PC-3 (cell line): ENCODE data around the gene POLR1A. TPM values are rescaled to one million over a fixed set of nuclear protein-coding genes. Genes with fewer than 3 reads are reported as not detected.

Experiments used
- ATAC-seq: fragments of 200-7000 bp; cut with Tn5 transposase; 2 replicates; pipeline ENCODE4 v1.9.1; 2020; ENCODE audit warnings: mild to moderate bottlenecking, moderate library complexity
- BruUV-seq: library from RNA; stranded (reverse); fragments of 400-500 nt; replicated peaks from 2 replicates; lab custom pipeline; 2021; lab: Mats Ljungman, UMichigan
- CTCF ChIA-PET: fragments of 300-600 bp; sonication (Branson Sonifier 250); formaldehyde crosslinking; loops from one replicate; lab custom pipeline; 2022; ENCODE audit warnings: antibody characterized with exemption; lab: Charles Lee
- POLR2A ChIA-PET: fragments of 300-600 bp; sonication (Branson Sonifier 250); formaldehyde crosslinking; loops from one replicate; lab custom pipeline; 2022; ENCODE audit warnings: antibody characterized with exemption; ENCODE audit not compliant: unreplicated experiment; lab: Charles Lee
- DNase-seq: peaks from one replicate; pipeline ENCODE4 v3.0.0-alpha.2; 2015
- H2AFZ ChIP-seq: fragments of 300-600 bp; sonication (generic); 2 replicates; pipeline ENCODE4 v1.6.0; 2016; ENCODE audit warnings: antibody characterized with exemption, low read length
- H3F3A ChIP-seq: fragments of 300-600 bp; sonication (generic); one replicate; pipeline ENCODE4 v1.6.0; 2017; ENCODE audit warnings: antibody characterized with exemption, low read length, control low read depth, mild to moderate bottlenecking; ENCODE audit not compliant: unreplicated experiment
- H3K27ac ChIP-seq: fragments of 300-600 bp; sonication (generic); 2 replicates; pipeline ENCODE4 v1.5.1; 2016; ENCODE audit warnings: mild to moderate bottlenecking, low read length
- H3K27me3 ChIP-seq: fragments of 300-600 bp; sonication (generic); 2 replicates; pipeline ENCODE4 v1.6.1; 2016; ENCODE audit warnings: low read length, mixed read lengths
- H3K36me3 ChIP-seq: fragments of 300-600 bp; sonication (generic); 2 replicates; pipeline ENCODE4 v1.6.1; 2016; ENCODE audit warnings: low read depth, mixed run types, low read length, mixed read lengths
- H3K4me1 ChIP-seq: fragments of 300-600 bp; sonication (generic); 2 replicates; pipeline ENCODE4 v1.5.1; 2016; ENCODE audit warnings: low read length; ENCODE audit not compliant: insufficient read depth
- H3K4me2 ChIP-seq: fragments of 300-600 bp; sonication (generic); 2 replicates; pipeline ENCODE4 v1.6.0; 2016; ENCODE audit warnings: low read length
- H3K4me3 ChIP-seq: fragments of 300-600 bp; sonication (generic); 2 replicates; pipeline ENCODE4 v1.5.1; 2016; ENCODE audit warnings: mild to moderate bottlenecking, low read length, mixed read lengths
- H3K79me2 ChIP-seq: fragments of 300-600 bp; sonication (generic); 2 replicates; pipeline ENCODE4 v1.6.1; 2017; ENCODE audit warnings: low read length, mixed read lengths
- H3K9ac ChIP-seq: fragments of 300-600 bp; sonication (generic); 2 replicates; pipeline ENCODE4 v1.6.0; 2016; ENCODE audit warnings: mild to moderate bottlenecking, low read length
- H3K9me2 ChIP-seq: fragments of 300-600 bp; sonication (generic); replicated peaks from 2 replicates; pipeline ENCODE4 v1.6.1; 2016; ENCODE audit warnings: mixed run types, low read length, mixed read lengths
- H3K9me3 ChIP-seq: fragments of 300-600 bp; sonication (generic); 2 replicates; pipeline ENCODE4 v1.6.1; 2016; ENCODE audit warnings: low read length, mixed read lengths
- H4K20me1 ChIP-seq: fragments of 300-600 bp; sonication (generic); 2 replicates; pipeline ENCODE4 v1.6.1; 2016; ENCODE audit warnings: low read length, mixed read lengths
- CTCF ChIP-seq: fragments of 300-600 bp; sonication (generic); conservative IDR thresholded peaks from 2 replicates; pipeline ENCODE4 v1.5.1; 2017; ENCODE audit warnings: antibody characterized with exemption, low read depth, mild to moderate bottlenecking, low read length
- EZH2 ChIP-seq: fragments of 300-600 bp; sonication (generic); IDR thresholded peaks from one replicate; pipeline ENCODE4 v1.6.1; 2017; ENCODE audit warnings: antibody characterized with exemption, mild to moderate bottlenecking, low read length; ENCODE audit not compliant: unreplicated experiment
- EZH2phosphoT487 ChIP-seq: fragments of 300-600 bp; sonication (generic); IDR thresholded peaks from 2 replicates; pipeline ENCODE4 v1.6.1; 2018; ENCODE audit warnings: mild to moderate bottlenecking, antibody characterized with exemption, low read length, borderline replicate concordance
- intact Hi-C: fragments of 100-400 bp; cut with micrococcal nuclease; formaldehyde crosslinking; loops from 2 replicates; pipeline ENCODE4 v1.9.0; 2023
- total RNA-seq: library from RNA; depleted of rRNA; stranded (reverse); fragments of >200 nt; gene quantifications from 2 replicates; pipeline ENCODE4 v1.2.3, GENCODE V29; 2014

The POLR1A gene
- total RNA-seq, 1 experiment from 2014 or later: 25.1 TPM

- Histone ChIP-seq H3K4me2 (no peak overlapping the region), H3K36me3 (peaks cover 83% of the 10 kb centered on the region), H3K27ac (no peak overlapping the region), H3K4me3 (no peak overlapping the region), H3K9me3 (no peaks in the 10 kb centered on the region), H3K79me2 (no peaks in the 10 kb centered on the region), H3K4me1 (peaks cover 11% of the 10 kb centered on the region; the same call in 1 of the 2 replicates), H3F3A (no peaks in the 10 kb centered on the region), H4K20me1 (no peaks in the 10 kb centered on the region), H2AFZ (no peak overlapping the region), H3K9ac (no peak overlapping the region), H3K9me2 (no peaks in the 10 kb centered on the region), H3K27me3 (no peaks in the 10 kb centered on the region)
- ChIA-PET CTCF (no interaction called here), POLR2A (no interaction called here)
- intact Hi-C loops: no loop called here
- TF ChIP-seq EZH2: no peak
- no peak for TF ChIP-seq EZH2phosphoT487
- TF ChIP-seq CTCF: no peak
- no TSS peak for BruUV-seq
- DNase-seq: no peak
- ATAC-seq: no peak
Measured at GRCh38 chr2:86068648-86069047, 37.0 kb downstream of the POLR1A start.

- intact Hi-C loops: no loop called here
Measured at GRCh38 chr2:86068136-86068588, 37.5 kb downstream of the POLR1A start.

More at GRCh38 chr2:86068136-86068588, 37.5 kb downstream of the POLR1A start:
- H2AFZ ChIP-seq: no peak overlapping the region
- TF ChIP-seq EZH2phosphoT487: no peak
- TF ChIP-seq EZH2: no peak
- no peak for TF ChIP-seq CTCF
- ATAC-seq: no peak
- H3K4me1 ChIP-seq: peaks cover 11% of the 10 kb centered on the region; the same call in 1 of the 2 replicates
- H3K9ac ChIP-seq: no peak overlapping the region
- BruUV-seq: no TSS peak
- H3K4me3 ChIP-seq: no peak overlapping the region
- H3K9me3 ChIP-seq: no peaks in the 10 kb centered on the region
- no peaks in the 10 kb centered on the region for H3K9me2 ChIP-seq
- no peaks in the 10 kb centered on the region for H3K27me3 ChIP-seq
- H4K20me1 ChIP-seq: no peaks in the 10 kb centered on the region
- H3K27ac ChIP-seq: no peak overlapping the region
- POLR2A ChIA-PET: no interaction called here
- DNase-seq: no peak
- H3K4me2 ChIP-seq: no peak overlapping the region
- no peaks in the 10 kb centered on the region for H3F3A ChIP-seq
- no peaks in the 10 kb centered on the region for H3K79me2 ChIP-seq
- CTCF ChIA-PET: no interaction called here
- peaks cover 82% of the 10 kb centered on the region for H3K36me3 ChIP-seq
